Gastroesophageal sphincter (tissue), 3 donors: ENCODE data around the gene ACOXL.
A peak's percentile ranks its signal among the peaks of the same experiment; 100 is the strongest.

ENCODE experiments used
- CTCF ChIP-seq, 4 experiments: fragments of 200-600 bp in 2 of 4; fragments of 450-650 bp in 2 of 4; sonication (generic) in 1 of 4; IDR thresholded peaks; one replicate each; pipeline ENCODE4 v1.5.1; 2017 to 2019; ENCODE audit warnings: antibody characterized with exemption in 4 of 4, mild to moderate bottlenecking in 2 of 4, moderate library complexity in 2 of 4
- POLR2A ChIP-seq, 2 donors: fragments of 450-650 bp; IDR thresholded peaks; one replicate each; pipeline ENCODE4 v1.6.1; 2017; ENCODE audit warnings: antibody characterized with exemption in 2 of 2, mild to moderate bottlenecking in 2 of 2, moderate library complexity in 1 of 2

GRCh38 chr2:110853516-110853915 lies 121.1 kb downstream of the ACOXL start:
- TF ChIP-seq POLR2A (IDR thresholded peaks at IDR 0.05) (no peak), CTCF (IDR thresholded peaks at IDR 0.05) (peak in 1 of 4 experiments; percentile 18)
